Testis (tissue), 2 donors: ENCODE data around the gene ITGA6.

Source experiments
- POLR2A ChIP-seq: fragments of 450-650 bp; IDR thresholded peaks from one replicate; pipeline ENCODE4 v1.6.1; 2017; ENCODE audit warnings: antibody characterized with exemption, mild to moderate bottlenecking, moderate library complexity
- TF ChIP-seq, protein P1 (sequence below), 3 experiments: fragments of 450-650 bp in 2 of 3; fragments of 200-600 bp in 1 of 3; sonication (generic) in 1 of 3; IDR thresholded peaks; one replicate each; pipeline ENCODE4 v1.5.1; 2016 to 2019; ENCODE audit warnings: antibody characterized with exemption in 3 of 3, mild to moderate bottlenecking in 2 of 3, moderate library complexity in 1 of 3

DNA sequence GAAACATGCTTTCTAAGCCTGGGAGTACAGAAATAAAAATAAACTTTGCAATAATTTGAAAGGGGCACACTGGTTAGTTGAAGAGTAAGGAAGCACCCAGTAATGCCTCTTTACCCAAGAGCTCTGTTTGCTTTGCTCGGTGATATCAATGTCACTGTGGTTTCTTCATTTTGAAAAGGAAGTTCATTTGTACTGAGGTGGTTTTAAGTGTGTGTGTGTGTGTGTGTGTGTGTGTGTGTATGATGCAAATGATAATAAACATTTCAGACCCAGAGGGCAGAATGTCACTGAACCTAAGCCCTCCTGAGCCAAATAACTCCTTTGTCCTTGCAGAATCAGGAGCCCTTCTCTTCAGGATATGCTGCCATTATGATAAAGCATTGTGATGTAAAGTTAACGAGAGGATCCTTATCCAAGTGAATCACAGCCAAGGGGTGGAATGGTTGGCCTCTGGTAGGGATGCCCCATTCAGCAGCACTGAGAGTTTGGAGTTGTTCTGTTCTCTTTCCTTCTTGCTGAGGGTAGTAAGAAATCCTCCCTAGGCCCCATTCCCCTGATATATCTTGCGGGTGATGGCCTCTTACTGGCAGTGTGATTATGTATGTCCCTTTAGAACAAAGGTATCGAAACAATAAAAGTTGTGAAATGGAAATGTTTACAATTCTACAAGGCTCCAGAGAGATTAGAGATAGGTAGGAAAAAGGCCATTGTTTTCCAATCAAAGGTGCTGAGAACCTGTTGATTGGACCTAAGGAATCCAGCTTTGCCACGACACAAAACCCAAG lies 7.6 kb downstream of the ITGA6 start:
- TF ChIP-seq, protein P1, sequence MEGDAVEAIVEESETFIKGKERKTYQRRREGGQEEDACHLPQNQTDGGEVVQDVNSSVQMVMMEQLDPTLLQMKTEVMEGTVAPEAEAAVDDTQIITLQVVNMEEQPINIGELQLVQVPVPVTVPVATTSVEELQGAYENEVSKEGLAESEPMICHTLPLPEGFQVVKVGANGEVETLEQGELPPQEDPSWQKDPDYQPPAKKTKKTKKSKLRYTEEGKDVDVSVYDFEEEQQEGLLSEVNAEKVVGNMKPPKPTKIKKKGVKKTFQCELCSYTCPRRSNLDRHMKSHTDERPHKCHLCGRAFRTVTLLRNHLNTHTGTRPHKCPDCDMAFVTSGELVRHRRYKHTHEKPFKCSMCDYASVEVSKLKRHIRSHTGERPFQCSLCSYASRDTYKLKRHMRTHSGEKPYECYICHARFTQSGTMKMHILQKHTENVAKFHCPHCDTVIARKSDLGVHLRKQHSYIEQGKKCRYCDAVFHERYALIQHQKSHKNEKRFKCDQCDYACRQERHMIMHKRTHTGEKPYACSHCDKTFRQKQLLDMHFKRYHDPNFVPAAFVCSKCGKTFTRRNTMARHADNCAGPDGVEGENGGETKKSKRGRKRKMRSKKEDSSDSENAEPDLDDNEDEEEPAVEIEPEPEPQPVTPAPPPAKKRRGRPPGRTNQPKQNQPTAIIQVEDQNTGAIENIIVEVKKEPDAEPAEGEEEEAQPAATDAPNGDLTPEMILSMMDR (IDR thresholded peaks at IDR 0.05), result no peak
- no peak for TF ChIP-seq POLR2A
